Glomerular visceral epithelial cell (primary cell): ENCODE measurements around the gene FOXO6.

Experiments used
- DNase-seq: peaks from one replicate; pipeline ENCODE4 v3.0.0-alpha.2; 2016; ENCODE audit errors: extremely low spot score

The FOXO6 gene

DNA sequence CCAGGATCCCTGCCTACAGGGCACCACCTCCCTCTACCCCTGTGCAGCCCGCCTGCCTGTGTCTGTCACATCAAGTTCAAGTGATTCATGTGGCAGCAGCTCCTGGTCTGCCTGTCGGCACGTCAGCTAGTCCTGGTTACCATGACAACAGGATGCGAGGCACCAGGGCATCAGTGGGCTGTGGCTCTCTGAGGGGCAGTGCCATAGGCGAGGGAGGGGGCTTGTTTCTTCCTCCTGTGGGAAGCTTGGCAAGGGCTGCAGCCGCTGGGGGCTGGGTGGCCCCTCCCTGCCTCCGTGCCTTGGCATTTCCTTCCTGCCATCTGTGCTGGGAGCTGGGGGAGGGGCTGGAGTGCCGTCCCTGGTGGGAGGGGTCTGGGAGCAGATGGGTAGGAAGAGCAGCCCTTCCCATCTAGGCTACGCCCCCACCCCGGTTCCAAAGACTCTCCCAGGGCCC lies 43.1 kb downstream of the FOXO6 start:
- DNase-seq: peak; percentile 50

DNA sequence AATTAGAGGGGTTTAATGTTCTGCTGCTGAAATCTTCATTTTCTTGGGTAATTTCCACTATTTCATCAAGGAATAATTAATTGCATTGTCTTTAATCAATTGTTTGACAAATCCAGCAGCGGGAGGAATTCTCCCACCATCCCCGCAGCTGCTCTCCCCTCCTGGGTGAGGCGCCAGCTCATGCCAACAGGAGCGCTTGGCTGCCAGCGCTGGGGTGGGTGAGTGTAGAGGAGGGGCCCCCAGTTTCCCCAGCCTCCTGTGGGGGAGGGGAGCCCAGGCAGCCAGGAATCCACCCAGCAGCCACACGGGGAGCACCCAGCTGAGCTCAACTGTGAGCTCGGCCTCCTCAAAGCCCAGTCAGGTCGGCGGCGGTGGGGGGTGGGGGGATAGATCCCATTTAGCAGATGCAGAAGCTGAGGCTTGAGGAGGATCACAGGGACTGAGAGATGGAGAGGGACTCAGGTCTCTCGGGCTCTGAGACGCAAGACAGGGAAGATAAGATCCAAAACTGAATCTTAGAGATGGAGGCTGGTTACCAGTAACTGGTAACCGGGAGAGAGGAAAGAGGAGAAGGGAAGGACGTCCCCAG lies 46.5 kb downstream of the FOXO6 start:
- no peak for DNase-seq

DNA sequence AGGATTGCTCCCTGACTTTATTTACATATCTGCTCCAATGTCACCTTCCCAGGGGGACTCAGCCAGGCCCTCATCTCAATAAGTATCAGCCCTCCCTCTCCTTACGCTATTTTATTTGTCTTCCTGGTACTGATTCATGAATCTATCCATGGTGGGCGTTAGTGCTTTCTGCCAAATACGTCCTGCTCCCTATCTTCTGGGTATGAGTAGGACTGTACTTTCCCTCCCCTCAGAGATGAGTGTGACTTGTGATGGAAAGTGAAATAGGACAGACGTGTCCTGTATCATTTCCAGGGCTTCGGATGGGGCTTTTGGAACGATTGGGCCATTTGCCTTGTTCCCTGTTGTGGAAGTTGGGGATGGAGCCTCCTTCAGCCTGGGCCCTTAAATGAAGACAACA lies 47.5 kb downstream of the FOXO6 start:
- no peak for DNase-seq

DNA sequence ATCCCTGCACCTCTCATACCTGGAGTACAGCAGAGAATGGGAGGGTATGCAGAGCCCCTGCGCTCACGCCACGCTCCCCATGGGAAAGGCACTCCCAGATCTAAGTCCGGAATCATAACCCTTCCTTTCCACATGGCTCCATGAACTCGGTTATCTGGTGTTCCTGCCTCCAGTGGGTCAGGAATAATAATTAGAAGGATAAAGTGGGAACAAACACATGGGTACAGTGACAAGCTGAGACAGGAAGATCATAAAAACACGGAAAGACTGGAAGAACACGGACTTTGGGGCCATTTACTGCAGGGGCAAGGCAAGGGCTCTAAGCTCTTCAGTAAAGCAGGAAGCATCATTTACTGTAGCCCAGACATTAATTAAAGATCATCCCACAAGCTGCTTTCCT lies 48.6 kb downstream of the FOXO6 start:
- DNase-seq: no peak

DNA sequence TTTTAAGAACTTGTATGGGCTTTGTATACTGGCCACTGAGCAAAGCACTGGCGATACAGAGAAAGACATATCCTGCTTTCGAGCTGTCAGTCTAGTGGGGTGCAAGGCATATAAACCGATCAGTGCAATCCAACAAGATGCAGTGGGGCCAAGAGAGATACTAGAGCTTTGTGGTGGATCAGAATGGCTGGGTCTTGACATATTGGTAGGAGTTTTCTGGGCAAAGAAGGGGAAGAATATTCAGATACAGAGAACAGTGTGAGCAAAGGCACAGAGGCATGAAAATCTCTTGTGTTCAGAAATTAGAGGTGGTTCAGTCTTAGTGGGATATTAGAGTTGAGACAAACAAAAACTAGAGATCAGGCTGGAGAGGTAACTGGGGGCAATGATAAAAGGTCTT lies 49.2 kb downstream of the FOXO6 start:
- DNase-seq: no peak

DNA sequence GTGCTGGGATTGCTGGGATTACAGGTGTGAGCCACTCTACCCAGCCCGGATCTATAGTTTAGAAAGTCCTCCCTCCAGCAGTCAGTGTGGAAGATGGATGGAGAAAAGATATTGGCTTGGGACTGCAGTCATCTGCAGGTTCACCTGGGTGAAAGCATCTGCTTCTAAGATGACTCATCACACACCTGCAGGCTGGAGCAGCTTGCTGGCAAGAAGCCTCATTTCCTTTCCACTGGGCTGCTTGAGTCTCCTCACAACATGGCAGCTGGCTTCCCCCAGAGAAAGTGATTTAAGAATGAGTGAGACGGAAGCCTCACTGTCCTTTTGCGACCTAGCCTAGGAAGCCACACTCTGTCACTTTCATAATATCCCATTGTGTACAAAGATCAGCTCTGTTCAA lies 50.0 kb downstream of the FOXO6 start:
- no peak for DNase-seq

DNA sequence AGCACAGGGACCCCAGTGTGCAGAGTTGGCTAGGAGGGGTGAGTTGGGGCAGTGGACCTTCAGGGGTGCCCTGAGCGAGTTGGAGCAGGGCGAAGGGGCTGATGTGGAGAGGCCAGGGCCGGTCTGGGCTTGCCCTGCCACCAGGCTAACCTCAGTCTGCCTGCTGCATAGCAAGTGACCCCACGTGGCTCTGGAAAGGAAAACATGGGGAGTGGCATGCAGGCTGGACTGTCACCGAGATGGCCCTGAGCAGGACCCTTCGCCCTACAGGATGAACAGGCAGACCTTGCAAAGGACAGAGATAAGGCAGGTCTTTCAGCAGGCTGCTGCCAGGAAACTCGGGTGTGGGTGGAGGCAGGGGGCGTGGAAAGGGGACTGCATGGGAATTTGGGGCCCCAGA lies 51.5 kb downstream of the FOXO6 start:
- DNase-seq: no peak

DNA sequence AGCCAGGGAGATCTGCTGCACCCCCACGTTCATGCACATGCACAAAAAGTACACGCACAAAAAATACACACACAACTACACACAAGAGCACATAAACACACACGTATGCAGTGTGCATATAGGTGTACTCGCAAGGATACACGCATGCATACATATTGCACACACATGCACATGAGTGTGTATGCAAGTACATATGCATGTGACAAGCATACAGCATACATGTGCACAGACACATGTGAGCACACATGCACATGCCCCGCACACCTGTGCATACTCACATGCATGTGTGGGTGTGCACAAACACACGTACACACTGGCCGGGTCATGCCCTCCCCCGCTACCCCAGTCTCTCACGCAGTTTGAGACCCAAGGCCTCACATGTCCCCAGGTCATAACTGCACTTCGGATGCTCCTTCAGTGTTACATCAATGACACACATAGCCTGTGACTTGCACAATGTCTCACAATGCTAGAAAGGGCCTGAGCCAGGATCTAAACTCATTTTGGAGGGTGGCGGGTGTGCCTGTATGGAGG lies 52.6 kb downstream of the FOXO6 start:
- DNase-seq: no peak

DNA sequence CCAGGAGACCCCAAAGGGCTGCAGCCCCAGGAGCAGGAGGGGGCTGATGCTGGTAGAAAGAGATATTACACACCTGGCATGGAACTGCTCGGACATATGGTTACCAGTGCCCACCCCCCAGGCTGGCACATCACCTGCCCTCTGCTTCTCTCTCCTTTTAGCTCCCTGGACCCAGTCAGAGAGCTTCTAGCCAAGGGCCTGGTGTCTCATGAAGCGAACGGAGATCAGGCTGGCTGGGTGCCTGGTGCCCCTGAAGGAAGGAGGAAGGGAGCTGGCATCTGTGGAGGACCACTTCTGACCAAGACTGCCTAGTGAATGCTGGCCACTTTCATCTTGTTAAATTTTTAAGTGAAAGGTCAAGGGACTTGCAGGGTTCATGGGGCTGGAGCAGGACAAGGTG lies 53.1 kb downstream of the FOXO6 start:
- DNase-seq: no peak

DNA sequence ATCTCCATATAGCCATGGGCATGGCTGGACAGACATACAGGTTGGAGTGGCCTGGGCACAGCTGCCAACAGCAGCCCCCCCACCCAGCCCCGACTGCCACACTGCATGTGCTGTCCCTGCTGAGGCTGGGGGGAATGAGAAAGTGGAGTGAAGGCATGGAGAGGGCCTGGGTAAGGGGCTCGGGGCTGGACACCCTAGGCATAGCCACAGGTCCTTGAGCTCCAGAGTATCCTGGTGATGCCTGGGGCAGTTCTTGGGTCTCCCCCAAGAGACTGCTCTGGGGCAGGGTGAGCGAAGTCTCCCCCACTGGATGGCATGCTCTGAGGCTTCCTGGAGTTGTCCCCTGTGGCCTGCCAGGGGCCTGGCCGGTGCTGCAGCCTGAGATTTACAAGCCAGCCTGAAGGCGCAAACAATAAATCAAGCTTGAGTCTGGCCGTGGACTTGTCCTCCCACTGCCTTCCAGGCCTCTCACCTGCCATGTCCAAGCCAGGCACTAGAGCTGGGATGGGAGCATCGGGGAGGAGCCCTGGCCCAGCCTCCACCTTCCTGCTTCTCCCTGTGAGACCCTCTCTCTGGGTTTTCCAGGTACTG lies 53.6 kb downstream of the FOXO6 start:
- DNase-seq: no peak

DNA sequence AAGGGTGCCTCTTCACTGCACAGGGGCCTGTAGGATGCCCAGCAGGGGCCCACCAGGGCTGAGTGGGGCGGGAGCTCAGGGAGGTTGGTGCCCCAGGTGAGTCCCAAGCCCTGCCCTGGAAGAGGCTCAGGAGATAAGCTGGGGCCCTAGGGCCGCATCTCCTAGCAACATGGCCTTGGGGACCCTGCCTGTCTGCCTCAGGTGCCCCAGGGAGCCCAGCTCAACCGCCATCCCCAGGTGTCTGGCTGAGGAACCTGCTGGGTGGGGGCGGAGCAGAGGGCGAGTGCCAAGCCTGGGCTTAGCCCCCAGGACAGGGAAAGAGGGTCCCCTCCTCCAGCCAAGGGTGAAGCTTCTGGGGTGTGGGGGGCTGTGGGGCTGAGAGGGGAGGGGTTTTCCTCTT lies 54.8 kb downstream of the FOXO6 start:
- DNase-seq: no peak

DNA sequence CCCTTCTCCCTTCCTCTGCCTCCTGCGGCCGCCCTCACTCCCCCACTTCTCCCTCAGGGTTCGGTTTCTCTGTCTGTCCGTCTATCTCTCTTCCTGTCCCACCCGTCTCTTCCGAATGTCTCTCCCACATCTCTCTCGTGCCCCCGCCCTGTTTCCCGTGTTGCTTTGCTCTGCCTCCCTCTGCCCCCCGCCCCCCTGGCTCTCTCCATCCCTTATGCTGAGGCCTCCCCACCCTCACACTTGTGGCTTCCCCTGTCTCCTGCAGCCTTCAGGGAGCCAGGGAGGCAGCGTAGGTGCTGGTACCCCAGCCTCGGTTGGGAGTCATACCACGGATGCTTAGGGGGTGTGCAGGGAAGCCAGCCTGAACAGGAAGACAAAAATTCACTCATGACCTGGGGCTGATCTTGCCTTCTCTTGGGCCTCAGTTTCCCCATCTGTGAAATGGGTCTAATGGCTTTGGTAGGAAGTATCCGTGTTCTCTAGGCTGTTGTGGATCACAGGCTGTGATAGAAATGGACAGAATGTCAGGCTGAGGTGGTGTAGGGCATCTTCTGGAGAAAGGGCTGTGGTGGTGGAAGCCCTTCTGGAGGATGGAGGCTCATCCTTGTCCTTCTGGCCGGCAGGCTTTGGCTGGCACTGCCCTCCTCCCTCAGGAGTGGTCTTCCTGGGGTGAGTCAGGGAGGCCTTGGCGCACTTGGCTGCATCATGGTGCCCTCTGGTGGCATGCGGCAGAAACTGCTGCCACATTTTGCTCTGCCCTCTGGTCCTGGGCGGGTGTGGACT lies 55.5 kb downstream of the FOXO6 start:
- peak; percentile 82 for DNase-seq

DNA sequence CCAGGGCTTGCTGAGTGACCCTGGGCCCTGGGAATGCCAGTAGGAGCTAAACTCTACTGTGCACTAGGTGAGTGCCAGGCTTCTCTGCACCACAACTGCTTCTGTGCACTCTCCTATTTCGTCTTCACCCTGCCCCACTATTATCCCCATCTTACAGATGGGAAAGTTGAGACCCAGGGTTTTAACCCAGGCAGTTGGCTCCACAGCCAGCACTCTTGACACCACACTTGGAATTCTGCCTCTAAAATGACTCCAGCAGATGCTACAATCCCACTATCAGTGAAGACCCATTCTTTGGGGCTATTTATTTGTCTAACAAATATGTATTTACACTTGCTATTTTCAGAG lies 56.1 kb downstream of the FOXO6 start:
- no peak for DNase-seq

DNA sequence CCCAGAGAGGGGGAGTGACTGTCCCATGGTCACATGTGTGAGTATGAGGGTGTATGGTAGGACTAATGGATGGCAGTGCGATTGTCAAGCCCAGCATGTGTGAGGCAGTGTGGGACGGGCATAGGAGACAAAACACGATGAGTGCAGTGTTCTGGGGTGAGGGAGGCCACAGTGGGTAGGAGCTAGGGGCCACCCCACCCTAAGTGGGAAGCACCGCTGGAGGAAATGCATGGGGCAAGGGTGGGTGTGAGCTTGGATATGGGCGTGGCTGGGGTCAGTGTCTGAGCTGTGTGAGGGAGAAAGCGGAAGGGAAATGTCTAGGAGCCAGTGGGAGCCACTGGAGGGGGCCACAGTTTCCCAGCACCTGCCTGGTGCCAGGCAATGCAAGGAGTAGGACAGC lies 56.5 kb downstream of the FOXO6 start:
- no peak for DNase-seq

DNA sequence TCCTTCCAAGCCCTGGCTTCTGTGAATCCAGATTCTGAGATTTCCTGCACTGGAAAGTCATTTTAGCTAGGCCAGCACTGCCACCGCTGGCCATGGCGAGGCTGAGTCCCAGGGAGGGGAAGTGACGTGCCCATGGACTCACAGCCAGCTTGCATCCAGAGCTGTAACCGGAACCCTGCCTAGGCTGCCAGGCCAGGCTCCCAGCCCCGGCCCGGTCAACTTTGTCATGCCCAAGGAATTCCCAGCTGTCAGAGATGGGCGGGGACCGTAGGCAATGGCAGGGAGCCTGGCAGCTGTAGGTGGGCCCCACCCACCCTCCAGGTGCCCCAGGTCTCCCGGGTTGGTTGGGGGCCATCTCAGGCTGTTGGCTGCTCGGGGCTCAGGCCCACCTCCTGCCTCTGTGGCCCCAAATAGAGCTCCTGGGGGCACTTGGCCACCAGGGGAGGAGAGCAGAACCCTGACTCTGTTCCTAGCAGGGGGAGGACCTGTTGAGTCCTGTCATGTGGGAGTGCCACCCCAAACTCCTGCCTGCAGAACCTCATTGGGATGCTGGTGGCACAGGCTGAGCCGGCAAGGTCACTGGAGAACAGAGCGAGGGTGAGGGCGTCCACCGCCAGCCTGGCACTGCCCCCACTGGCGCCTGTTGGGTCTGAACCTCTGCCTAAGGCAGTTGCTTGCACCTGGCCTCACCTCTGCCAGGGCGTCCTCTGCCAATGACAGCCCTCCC lies 57.8 kb downstream of the FOXO6 start:
- peak; percentile 91 for DNase-seq

DNA sequence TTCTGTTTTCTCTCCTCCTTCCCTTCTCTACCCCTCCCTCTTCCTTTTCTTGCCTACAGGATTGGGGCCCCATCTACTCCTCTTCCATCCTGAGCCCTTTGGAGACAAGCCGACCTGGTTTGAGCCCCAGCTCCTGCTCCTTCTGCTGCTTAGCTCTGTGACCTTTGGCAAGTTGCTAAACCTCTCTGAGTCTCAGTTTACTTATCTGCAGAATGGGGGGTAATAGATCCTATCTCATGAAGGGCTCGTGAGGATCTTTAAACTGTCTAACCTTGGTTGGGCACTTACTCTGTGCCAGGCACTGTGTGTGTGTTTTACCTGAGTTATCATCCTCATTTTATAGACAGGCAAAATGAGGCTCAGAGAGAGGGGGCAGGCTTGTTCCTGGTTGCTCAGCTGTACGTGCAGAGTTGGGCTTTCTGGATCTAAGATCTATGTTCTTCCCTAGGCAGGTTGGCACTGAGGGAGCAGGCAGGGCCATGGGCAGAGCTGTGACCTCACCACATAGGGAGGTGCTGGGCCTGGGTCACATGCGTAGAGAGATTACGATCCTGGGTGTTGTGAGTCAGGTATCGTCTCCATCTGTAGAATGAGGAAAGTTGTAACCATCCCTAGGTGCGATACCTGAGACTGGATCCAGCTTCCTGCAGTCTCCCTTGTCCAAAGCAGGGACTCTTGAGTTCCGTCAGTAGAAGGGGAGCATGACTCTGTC lies 58.5 kb downstream of the FOXO6 start:
- no peak for DNase-seq

DNA sequence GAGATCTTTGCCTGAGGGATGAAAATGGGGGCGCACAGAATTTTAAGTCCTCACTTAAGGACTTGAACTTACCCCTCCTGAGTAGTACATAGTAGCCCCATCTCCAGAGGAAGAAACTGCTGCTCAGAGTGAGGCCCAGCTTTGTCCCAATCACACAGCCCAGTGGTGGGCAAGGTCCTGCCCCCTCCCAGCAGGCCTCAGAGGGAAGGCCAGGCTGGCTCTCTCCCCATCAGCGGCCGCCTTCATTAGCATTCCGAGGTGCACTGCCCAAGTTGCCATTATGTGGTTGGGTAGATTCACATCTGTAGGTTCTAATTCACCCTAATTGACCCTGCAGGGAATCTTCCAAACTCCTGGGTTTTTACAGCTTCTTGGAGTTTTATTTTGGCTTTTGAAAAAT lies 59.1 kb downstream of the FOXO6 start:
- no peak for DNase-seq

DNA sequence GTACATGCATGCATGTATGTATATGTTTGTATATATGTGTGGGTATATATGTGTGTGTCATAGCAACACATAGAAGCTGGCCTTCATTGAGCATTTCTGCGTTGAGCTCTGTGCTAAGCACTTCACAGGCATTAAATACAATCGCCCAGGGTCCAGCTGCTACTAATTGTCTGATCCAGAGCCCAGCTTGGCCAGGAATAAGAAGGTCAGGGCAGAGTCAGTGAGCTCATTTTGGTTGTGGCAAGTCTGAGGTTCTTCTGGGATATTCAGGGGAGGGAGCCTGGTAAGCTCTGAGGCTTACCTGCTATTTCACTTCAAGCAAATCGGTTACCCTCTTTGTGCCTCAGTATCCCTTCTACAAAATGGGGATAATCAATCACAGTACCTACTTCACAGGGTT lies 59.6 kb downstream of the FOXO6 start:
- DNase-seq: no peak

DNA sequence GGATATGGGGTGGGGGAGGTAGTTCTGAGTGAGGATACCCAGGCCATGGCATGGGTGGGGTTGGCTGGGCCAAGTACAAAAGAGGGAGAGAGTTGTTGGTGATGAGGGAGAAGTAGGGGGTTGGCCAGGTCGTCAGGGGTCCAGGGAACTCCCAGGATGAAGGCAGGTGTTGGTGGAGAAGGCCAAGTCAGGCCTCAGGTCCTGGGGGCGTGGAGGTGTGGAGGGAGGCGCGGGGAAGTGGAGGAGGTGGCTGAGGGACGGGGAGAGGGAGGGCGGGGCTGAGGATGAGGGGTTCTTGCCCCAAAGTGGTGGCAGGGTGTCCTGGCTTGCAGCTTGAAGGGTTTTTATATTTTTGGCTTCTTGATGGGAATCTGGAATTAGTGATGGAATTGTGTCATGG lies 61.1 kb downstream of the FOXO6 start:
- no peak for DNase-seq

DNA sequence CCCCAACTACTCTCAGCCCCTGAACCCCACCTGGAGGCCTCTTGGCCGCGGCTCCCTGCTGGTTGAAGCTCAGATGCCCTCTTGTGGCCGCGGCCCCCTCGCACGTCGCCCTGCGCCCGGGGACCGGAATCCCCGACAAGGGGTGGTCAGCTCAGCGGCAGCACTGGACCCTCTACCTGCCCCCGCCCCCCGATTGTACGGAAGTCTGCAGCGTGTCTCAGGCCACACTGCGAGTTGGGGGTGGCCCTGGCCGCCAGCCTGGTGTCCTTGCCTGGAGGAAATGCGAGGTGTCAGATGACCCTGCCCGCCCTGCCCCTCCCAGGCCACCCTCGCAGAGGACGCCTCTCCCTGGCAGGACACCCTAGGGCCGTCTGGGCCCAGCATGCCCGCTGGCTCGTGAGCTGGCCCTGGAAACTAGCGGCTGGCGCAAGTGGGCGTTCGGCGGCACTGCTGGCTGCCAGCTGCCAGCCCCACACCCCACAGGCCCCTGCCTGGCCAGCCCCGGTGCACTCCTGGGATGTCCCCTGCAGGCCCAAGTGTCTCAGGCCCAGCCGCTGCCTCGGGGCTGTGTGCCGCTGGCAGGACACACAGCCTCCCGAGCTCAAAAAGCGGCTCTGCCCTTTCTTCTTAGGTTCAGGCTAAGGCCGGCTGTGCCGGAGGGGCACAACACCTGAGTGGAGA lies 62.4 kb downstream of the FOXO6 start:
- DNase-seq: no peak

DNA sequence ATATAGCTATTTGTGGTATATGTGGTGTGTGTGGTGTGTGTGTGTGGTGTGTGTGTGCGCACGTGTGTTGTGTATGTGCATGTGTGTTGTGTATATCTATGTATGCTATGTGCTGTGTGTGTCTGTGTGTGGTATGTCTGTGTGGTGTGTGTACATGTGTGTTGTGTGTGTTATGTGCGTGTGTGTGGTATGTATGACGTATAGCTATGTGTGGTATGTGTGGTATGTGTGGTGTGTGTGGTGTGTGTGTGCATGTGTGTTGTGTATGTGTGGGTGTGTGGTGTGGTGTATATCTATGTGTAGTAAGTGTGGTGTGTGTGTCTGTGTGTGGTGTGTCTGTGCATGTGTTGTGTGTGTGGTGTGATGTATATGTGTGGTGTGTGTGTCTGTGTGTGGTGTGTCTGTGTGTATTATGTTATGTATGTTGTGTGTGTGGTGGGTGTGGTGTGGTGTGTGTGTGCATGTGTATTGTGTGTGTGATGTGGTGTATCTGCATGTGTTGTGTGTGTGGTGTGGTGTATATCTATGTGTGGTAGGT lies 63.4 kb downstream of the FOXO6 start:
- no peak for DNase-seq
